ENCODE results near the gene DNMT3A.

- TF ChIP-seq EZH2phosphoT487 (IDR thresholded peaks at IDR 0.05; ENCODE audit: insufficient read depth, low read depth) (no peak), EZH2 (IDR thresholded peaks at IDR 0.05; ENCODE audit: insufficient read depth, poor library complexity, severe bottlenecking) (no peak)
These were observed 3.3 kb downstream of the DNMT3A start for GRCh38 chr2:25338401-25338800.
